HG03558 (cell line): ENCODE data around the gene SPEN.
"Not testable (repeated sequence)": the region's sequence is repeated elsewhere in the genome, so short reads cannot be mapped to it uniquely, and the experiment has no call there.

Experiments
- ATAC-seq: cut with Tn5 transposase; IDR thresholded peaks from one replicate; pipeline ENCODE4 v1.9.1; 2021; ENCODE audit warnings: moderate number of reproducible peaks; ENCODE audit not compliant: unreplicated experiment; ENCODE audit errors: extremely low read depth

SPEN gene, protein sequence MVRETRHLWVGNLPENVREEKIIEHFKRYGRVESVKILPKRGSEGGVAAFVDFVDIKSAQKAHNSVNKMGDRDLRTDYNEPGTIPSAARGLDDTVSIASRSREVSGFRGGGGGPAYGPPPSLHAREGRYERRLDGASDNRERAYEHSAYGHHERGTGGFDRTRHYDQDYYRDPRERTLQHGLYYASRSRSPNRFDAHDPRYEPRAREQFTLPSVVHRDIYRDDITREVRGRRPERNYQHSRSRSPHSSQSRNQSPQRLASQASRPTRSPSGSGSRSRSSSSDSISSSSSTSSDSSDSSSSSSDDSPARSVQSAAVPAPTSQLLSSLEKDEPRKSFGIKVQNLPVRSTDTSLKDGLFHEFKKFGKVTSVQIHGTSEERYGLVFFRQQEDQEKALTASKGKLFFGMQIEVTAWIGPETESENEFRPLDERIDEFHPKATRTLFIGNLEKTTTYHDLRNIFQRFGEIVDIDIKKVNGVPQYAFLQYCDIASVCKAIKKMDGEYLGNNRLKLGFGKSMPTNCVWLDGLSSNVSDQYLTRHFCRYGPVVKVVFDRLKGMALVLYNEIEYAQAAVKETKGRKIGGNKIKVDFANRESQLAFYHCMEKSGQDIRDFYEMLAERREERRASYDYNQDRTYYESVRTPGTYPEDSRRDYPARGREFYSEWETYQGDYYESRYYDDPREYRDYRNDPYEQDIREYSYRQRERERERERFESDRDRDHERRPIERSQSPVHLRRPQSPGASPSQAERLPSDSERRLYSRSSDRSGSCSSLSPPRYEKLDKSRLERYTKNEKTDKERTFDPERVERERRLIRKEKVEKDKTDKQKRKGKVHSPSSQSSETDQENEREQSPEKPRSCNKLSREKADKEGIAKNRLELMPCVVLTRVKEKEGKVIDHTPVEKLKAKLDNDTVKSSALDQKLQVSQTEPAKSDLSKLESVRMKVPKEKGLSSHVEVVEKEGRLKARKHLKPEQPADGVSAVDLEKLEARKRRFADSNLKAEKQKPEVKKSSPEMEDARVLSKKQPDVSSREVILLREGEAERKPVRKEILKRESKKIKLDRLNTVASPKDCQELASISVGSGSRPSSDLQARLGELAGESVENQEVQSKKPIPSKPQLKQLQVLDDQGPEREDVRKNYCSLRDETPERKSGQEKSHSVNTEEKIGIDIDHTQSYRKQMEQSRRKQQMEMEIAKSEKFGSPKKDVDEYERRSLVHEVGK (N-terminal part only)

GRCh38 chr1:15847100-15847892 lies at the start of gene SPEN:
SPEN (plus strand) TSS chr1:15847707; CDS start chr1:15848068, 361 bp downstream.
- ATAC-seq = no peak

- ATAC-seq = no peak
Measured at GRCh38 chr1:15799004-15799867, 48.3 kb upstream of the SPEN start.

GRCh38 chr1:15799928-15800835 lies 47.3 kb upstream of the SPEN start:
- ATAC-seq = no peak

DNA sequence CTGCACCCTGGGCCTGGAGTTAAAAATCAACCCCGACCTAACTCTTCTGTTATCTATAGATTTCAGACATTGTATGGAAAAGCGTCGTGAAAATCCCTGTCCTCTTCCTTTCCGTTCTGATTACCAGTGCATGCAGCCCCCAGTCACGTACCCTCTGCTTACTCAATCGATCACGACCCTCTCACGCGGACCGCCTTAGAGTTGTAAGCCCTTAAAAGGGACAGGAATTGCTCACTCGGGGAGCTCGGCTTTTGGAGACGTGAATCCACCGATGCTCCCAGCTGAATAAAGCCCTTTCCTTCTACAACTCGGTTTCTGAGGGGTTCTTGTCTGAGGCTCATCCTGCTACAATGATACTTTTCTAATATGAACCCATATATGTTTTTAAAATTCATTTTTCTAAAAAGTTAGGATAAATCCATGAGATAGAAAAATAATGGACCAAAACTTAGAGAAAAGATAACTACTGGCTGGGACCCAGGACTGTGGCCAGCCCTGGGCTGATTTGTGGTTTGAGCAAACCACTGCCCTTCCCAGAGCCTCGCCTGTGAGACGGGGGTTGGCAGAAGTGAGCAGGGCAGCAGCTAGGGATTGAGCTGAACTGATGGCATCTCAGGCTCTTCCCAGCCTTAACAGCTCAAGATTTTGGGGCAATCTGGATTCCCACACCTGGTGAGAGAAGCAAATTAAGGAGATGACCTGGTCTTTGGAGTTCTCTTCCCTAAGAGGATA lies 45.1 kb upstream of the SPEN start:
- ATAC-seq = no peak

GRCh38 chr1:15803380-15803779 lies 44.1 kb upstream of the SPEN start:
- ATAC-seq = no peak

- ATAC-seq = no peak
Measured at GRCh38 chr1:15804060-15804459, 43.4 kb upstream of the SPEN start.

GRCh38 chr1:15807121-15807520 lies 40.4 kb upstream of the SPEN start:
- ATAC-seq = no peak

DNA sequence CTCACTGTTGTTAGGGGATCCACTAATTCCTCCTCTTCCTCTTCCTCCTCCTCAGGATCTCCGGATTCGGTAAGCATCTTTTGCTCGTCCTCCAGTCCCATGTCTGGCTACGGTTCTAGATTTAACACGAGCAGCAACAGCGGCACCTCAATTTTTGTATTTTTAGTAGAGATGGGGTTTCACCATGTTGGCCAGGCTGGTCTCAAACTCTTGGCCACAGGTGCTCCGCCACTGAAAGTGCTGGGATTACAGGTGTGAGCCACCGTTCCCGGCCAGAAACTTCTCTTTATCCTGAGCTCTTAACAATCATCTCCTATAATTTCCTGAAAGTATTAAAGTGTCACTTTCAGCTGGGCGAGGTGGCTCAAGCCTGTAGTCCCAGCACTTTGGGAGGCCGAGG lies 40.0 kb upstream of the SPEN start, which contains the start of gene UQCRHL:
UQCRHL (minus strand) TSS at position 101 of the 400 bp plus-strand sequence; CDS start at position 101, 0 bp downstream.
- not testable (repeated sequence) for ATAC-seq

- ATAC-seq = no peak
Measured at GRCh38 chr1:15808955-15809354, 38.6 kb upstream of the SPEN start.

GRCh38 chr1:15810073-15810472 lies 37.4 kb upstream of the SPEN start:
- ATAC-seq = no peak

GRCh38 chr1:15816674-15817073 lies 30.8 kb upstream of the SPEN start:
- no peak for ATAC-seq

DNA sequence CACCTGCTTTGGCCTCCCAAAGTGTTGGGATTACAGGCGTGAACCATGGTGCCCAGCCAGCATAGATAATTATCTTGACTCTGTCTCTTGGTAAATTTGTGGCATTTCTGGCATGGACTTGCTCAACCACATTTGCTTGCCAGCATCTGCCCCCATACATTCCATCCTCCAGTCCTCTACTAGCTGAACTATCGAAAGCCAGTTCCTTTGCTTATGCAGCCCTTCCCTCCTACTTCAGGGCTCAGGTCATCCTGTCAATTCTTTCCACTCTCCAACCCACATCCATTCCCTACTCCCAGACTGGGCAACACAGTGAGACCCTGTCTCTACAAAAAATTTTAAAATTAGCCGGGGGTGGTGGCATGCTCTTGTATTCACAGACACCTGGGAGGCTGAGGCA lies 27.0 kb upstream of the SPEN start:
- ATAC-seq = no peak

DNA sequence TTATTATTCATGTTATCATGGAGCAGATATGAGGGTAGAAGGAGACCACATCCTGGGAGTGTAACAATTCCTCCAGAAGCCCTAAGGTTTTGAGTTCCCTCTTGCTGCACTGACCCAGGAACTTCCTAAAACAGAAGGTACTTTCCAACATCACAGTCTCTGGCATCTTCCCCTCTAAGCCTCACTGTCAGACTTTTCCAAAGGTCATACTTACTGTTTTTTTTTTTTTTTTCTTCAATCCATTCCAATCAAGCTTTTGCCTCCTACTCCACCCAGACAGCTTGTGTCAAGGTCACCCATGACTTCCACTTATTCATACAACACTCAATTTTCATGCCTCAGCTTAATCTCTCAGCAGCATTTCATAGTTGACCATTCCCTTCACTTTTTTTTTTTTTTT lies 21.7 kb upstream of the SPEN start:
- ATAC-seq = no peak

DNA sequence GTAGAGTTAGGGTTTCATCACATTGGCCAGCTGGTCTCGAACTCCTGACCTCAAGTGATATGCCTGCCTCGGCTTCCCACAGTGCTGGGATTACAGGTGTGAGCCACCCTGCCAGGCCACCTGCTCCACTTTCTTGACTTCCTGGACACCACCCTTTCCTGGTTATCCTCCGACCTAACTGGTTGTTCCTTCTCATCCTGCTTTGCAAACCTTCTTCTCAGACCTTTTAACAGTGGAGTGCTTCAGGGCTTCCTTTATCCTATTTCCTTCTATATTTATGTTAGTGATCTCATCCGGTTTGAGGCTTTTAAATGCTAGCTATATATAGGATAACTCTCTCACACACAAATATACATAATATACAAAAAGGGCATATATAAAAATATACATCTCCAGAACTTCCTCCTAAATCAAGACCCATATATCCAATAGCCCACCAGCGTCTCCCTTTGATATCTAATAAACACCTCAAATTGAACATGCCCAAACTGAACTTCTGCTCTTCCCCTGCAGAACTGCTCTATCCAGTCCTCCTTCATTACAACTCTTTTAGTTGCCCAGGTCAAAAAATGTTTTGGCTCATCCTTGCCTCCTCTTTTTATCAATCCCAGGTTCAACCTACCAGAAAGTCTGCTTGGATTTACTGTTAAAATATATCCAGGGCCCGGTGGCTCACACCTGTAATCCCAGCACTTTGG lies 20.5 kb upstream of the SPEN start:
- no peak for ATAC-seq

- ATAC-seq = not testable (repeated sequence)
Measured at GRCh38 chr1:15827567-15827966, 19.9 kb upstream of the SPEN start.

DNA sequence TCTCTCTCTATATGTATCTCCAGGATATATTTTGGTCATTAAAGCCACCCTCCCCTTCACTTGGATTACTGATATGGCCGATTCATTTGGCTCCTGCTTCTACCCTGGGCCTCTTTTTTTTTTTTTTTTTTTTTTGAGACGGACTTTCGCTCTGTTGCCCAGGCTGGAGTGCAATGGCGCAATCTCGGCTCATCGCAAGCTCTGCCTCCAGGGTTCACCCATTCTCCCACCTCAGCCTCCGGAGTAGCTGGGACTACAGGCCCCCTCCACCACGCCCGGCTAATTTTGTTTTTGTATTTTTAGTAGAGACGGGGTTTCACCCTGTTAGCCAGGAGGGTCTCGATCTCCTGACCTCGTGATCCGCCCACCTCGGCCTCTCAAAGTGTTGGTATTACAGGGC lies 18.6 kb upstream of the SPEN start:
- not testable (repeated sequence) for ATAC-seq

GRCh38 chr1:15830258-15830657 lies 17.2 kb upstream of the SPEN start:
- ATAC-seq = no peak
